NCI-H345 treated with DMSO at 0.1 percent for 48 hours (cell line): Measurements from ENCODE around the gene RASGEF1B.

Experiments
- DNase-seq: peaks from one replicate; lab custom pipeline; 2025; ENCODE audit not compliant: unreplicated experiment; lab: John Stamatoyannopoulos, UW

Gene RASGEF1B

DNA sequence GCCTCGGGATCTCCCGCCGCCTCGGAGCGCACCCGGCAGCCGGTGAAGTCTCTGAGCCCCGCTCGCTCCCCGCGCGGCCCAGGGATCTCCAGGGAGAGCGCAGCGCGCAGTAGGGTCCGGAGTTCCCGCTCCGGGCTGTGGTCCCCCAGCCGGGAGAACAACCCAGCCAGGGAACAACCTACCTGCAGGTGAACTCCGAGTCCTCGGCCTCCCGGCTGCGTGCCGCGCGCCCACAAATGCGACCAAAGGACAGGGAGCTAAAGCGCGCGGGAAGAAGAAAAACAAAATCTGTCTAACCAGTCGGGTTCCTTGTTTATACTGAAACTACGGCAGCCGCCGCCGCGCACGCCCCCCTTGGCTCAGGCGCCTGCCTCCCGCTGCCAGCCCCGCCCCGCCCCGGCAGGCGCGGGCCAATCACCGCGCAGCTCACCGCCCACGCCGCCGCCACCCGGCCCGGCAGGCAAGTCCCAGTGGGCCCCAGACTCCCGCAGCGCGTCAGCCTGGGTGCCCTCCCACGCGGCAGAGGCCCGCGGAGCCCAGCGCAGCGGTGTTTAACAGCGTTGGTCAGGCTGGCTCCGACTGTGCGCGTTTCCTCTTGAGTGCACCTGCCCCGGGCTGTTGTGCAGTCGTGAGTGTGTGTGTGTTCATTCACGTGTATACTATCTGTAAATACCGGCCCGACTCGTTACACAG lies at the start of gene RASGEF1B:
Gene RASGEF1B (minus strand): TSS at position 320 of the 693 bp plus-strand sequence. CDS start 12,399 bp downstream, outside the sequence.
- peak; percentile 68 for DNase-seq

- DNase-seq, result no peak
Measured at GRCh38 chr4:81519856-81520255, 48.1 kb upstream of the RASGEF1B start.

- no peak for DNase-seq
Measured at GRCh38 chr4:81519427-81519773, 47.7 kb upstream of the RASGEF1B start.

GRCh38 chr4:81518762-81519426 lies 47.2 kb upstream of the RASGEF1B start:
- no peak for DNase-seq

- no peak for DNase-seq
Measured at GRCh38 chr4:81516241-81516640, 44.5 kb upstream of the RASGEF1B start.

- DNase-seq, result no peak
Measured at GRCh38 chr4:81512757-81513501, 41.2 kb upstream of the RASGEF1B start.

DNA sequence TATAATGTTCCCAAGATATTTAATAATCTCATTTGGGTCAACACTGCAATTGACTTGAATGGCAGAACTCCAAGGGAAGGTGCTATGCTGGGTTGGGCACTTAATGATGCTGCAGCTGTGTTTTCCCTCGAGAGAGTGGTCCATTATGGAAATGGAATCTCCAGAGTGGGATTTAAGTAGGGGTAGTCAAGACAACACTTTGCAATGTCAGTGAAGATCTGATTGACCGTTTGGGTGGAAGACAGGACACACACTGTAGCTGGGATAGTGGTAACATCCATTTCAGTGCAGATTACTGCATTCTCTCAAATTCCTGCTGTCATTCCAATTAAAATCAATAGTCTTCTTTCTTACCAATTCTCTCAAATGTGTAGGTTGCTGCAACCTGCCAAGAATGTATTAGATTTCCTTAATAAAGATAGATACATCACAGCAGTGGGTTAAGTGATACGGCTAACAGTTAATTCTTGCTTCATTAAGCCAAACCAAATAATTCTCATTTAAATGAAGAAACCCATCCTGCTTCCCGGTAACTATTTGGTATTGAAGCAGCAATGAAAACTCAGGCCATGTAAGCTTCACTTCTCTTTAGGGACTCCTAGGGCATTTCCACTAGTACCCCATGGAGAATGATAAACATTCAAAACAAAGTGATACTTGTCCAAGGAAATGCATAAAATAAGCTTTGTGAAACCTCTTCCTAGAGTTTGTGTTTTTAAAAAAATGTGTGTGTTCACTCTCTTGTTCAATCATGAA lies 40.5 kb upstream of the RASGEF1B start:
- DNase-seq, result no peak

DNA sequence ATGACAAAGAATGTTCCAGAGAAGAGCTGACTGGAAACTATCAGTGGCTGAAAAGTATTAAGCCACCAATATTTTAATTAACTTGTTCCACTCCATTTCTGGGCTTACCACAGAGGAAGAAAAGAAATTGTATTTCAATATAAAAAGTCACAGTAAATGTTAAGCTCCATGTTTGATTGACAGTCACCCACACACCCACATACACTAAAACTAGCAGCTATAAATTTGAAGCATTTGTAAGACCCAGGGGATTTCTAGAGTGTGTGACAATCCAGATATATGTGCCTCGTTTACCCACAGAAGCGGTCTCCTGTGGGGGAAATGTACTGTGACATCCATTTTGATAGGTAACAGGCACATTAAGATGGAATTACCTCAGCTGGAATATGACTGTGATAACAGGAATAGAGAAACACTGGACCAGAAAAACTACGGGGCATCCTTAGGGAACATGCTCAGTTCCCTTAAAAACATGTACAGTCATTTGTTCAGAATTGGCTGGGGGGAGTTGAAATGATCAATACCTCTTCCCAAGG lies 39.0 kb upstream of the RASGEF1B start:
- no peak for DNase-seq

- DNase-seq, result no peak
Measured at GRCh38 chr4:81509822-81510221, 38.1 kb upstream of the RASGEF1B start.

DNA sequence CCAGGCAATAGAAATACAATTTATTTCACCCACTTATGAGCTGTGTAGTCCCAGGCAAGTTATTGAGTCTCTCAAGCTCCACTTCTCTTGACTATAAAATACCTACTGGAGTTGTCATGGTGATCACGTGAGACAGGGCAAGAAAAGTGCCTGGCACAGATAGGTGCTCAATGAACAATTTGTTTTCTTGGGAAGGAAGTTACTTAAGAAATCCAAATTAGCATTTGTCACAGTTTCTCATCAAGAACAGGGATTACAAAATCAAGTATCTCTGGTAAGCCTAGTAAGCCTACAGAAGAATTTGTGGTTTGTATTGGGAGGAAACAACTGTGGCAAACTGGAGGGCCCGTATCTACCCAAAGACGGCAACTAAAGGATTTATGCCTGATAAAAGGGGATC lies 37.5 kb upstream of the RASGEF1B start:
- DNase-seq, result no peak

DNA sequence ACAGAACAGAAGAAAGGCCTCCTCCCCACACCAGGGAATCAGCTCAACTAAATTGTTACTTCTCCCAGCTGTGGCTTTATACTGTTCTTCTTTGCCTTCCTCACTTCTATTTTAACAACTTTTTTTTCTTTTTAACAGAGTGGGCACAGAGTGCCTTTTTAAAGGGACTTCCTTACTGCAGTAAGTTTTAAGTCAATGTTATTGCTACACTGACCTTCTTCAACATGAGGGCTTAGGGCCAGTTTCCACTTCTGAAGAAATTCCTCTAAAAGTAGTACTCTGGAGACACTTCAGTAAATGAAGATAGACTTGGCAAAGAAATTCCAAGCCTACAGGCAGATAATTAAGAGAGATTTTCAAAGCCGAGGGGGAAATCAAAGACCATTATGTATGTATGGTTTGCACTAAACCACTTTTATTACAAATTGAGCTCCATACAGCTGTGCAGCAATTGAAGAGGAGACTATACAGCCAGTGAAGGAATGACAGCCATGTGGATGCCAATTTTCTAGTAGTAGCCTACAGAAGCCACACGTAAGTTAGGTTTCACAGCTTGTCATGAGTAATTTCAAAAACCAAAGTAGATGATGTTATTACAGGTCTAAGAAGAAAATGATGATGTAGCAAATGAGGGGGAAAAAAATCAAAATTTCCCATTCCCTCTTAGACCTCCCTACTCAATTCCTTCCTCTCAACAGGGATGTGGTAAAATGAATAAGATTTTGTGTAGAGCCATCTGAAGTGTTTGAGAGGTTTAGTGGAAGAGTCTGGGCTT lies 36.9 kb upstream of the RASGEF1B start:
- no peak for DNase-seq

DNA sequence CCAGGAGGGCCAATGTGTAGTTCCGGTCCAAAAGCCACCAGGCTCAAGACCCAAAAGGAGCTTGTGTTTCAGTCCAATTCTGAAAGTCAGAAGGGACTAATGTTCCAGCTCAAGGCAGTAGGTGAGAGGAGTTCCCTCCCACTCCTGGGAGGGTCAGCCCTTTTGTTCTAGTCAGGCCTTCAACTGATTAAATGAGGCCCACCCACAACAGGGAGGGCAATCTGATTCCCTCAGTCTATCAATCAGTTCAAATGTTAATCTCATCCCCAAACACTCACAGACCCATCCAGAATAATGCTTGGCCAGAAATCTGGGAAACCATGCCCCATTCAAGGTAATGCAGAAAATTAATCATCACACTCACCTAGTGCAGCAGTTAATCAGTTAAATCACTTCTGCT lies 35.8 kb upstream of the RASGEF1B start:
- DNase-seq, result no peak

GRCh38 chr4:81506731-81507130 lies 35.0 kb upstream of the RASGEF1B start:
- DNase-seq, result no peak

DNA sequence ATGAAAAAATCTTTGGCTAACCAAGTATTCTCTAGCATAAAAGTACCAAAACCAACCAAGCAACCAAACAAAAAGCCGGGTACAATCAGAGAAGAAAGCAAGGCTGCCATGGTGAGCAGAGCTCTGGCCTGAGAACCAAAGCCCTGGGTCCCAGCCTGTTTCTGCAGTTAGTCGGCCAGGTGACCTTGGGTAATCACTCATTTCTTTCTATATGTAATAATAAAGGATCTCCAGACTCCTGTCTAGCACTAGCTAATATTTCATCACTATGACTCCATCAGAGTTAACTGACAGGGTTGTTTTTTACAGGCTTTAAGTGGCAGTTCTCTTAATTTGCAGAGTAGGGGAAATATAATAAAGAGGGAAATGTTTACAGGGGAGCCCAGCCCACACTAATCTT lies 34.0 kb upstream of the RASGEF1B start:
- DNase-seq, result no peak

DNA sequence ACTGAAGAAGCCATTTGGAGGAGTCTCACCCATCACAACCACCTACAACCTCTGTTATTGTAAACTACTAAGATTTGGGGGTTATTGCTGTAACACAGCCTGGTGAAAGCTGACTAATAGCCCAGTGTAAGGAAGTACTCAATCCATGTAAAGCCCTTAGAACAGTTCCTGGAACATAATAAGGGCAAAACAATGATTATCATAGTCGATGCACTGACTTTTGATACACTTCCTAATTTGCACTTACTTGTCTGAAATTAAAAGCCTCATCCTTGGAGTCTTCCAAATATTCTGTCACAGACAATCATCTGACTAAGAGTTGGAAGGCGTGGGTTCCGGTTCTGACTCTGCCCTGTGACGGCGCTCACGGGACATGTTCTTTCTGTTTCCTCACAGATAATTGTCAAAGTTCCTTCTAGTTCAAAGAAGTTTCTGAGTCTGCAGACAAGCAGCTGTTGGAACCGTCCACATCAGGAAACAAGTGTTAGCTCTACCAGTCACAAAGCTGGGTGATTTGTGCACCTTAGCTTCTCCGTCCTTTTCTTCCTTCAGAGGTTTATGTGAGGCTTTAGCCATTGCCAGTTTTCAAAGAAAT lies 33.4 kb upstream of the RASGEF1B start:
- DNase-seq, result no peak

GRCh38 chr4:81504112-81505003 lies 32.7 kb upstream of the RASGEF1B start:
- no peak for DNase-seq

GRCh38 chr4:81503586-81503985 lies 31.9 kb upstream of the RASGEF1B start:
- DNase-seq, result no peak

DNA sequence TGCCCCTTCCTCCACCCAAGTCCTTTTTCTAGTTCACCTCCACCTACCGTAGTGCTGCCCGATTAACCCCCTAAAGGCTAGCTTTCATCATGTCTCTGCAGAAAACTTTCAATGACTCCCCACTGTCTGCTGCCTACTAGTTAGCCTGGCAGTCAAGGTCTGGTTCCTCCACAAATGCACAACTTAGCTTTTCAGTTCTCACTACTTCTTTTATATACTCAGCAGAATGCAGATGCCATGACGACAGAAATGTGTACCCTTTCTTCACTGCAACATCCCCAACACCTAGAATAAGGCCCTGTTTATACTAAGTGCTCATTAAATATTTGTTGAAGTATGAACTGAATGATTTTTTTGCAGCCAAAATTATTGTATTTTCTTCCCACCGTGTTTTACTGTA lies 30.9 kb upstream of the RASGEF1B start:
- no peak for DNase-seq

- peak; percentile 2 for DNase-seq
Measured at GRCh38 chr4:81499840-81500239, 28.1 kb upstream of the RASGEF1B start.
